GM19463 (cell line): ENCODE results near the gene GOLGA8G.
"Not testable (repeated sequence)": the region's sequence is repeated elsewhere in the genome, so short reads cannot be mapped to it uniquely, and the experiment has no call there.

Source experiments
- ATAC-seq: cut with Tn5 transposase; IDR thresholded peaks from one replicate; pipeline ENCODE4 v1.9.1; 2021; ENCODE audit warnings: mild to moderate bottlenecking, moderate library complexity; ENCODE audit not compliant: unreplicated experiment

GOLGA8G gene, protein sequence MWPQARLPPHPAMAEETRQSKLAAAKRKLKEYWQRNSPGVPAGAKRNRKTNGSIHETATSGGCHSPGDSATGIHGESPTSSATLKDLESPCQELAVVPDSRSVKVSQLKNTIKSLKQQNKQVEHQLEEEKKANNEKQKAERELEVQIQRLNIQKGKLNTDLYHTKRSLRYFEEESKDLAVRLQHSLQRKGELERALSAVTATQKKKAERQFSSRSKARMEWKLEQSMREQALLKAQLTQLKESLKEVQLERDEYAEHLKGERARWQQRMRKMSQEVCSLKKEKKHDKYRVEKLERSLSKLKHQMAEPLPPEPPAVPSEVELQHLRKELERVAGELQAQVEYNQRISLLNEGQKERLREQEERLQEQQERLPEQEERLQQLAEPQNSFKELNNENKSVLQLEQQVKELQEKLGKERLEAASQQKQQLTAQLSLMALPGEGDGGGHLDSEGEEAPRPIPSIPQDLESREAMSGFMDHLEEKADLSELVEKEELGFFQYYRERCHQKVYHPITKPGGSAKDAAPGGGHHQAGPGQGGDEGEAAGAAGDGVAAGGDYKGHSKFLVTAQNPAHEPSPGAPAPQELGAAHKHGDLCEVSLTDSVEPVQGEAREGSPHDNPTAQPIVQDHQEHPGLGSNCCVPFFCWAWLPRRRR

DNA sequence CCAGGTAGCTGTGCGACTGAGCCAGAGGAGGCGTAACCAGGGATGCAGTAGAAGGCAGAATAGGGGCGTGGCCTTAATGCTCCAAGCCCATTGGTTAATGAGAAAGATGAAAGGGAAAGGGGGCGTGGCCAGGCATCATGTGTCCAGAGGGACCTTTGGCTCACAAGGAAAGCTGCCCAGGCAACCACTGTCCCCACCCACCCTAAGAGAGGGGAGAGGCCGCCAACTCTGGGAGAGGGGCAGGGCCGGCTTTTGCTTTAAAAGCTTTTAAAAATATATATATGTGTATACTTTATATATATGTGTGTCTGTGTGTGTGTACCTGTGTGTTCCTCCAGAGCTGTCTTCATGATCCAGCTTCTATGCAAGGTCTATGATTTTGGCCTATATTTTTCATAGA, at the start of gene GOLGA8G:
GOLGA8G (minus strand) TSS at position 18 of the 400 bp plus-strand sequence. CDS start 62 bp downstream, outside the sequence.
- not testable (repeated sequence) for ATAC-seq

- ATAC-seq: not testable (repeated sequence)
Measured at GRCh38 chr15:28573351-28573750, 40.6 kb upstream of the GOLGA8G start.

DNA sequence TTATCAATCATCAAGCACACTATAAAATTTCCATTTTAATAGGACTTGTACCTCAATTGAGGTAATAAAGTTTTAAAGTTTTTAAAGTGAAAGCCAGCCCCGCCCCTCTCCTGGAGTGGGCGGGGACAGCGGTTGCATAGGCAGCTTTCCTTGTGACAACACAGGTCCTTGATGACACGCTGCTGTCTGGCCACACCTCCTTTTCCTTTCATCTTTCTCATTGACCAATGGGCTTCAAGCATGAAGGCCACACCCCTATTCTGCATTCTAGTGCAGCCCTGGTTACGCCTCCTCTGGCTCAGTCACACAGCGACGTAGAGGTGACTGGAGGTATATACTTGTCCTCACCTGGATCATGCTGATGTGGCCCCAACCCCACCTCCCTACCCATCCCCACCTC, 20.5 kb upstream of the GOLGA8G start, which contains the start of gene GOLGA6L25:
GOLGA6L25 (plus strand) TSS at position 301 of the 400 bp plus-strand sequence; CDS start at position 362, 61 bp downstream.
- ATAC-seq: not testable (repeated sequence)

- ATAC-seq: not testable (repeated sequence)
Measured at GRCh38 chr15:28515208-28515607, 17.6 kb downstream of the GOLGA8G start.

GRCh38 chr15:28514128-28514527, 18.6 kb downstream of the GOLGA8G start:
- not testable (repeated sequence) for ATAC-seq

DNA sequence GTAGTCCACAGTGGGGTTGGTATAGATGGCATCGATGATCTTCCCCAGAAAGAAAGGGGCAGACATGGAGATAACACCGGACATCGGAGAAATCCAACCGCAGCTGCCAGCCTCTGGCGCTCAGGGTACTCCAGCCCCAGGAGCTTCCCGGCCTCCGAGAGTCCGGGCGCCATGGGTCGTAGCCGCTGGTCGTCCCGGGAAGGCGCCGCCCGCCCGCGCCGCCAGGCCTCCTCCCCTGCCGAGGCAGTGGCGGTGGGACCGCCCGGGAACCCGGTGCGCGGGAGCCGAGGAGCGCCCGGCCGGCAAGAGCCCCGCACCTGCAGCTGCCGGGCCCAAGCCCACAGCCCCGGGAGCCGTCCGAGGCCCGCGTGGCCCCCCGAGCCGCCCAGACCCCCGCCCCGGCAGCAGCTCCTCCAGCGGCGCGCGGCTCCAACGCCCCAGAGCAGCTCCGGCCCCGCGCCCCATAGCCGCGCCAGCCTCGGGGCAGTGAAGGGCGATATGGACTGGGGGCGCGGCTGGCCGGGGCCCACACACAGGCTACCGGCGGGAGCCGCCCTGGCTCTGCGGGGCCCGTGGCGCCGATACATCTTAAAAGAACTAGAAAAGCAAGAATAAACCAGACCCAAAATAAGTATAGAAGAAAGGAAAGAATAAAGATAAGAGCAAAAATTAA, 24.4 kb downstream of the GOLGA8G start:
- not testable (repeated sequence) for ATAC-seq

GRCh38 chr15:28481340-28481739, 51.4 kb downstream of the GOLGA8G start:
- not testable (repeated sequence) for ATAC-seq
